ENCODE results near the gene CLMN. TPM values are rescaled to one million over a fixed set of nuclear protein-coding genes. Genes with fewer than 3 reads are reported as not detected.

CLMN gene
- total RNA-seq, 4 donors from 2014 or later = 20.7 to 56.5 (median 29.7) TPM

DNA sequence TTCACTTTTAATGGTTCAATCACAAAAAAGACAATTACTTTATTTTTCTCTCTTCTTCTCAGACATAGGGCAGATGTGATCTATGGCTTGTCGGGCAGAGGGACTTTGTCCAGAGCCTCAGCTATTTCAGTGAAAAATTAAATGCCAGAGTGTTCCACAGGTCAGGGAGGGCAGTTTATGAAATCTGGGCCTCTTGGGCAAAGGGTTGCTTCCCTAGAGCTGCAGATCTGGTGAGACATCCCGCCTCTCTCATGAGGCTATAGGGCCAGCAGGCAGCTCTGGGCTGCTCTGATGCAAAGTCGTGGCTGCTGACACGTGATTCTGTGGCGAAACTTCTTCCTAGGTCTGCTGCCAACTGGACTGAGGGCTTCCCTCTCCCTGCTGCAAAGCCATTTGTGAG is 6.0 kb downstream of the CLMN start:
- TF ChIP-seq, protein P1, sequence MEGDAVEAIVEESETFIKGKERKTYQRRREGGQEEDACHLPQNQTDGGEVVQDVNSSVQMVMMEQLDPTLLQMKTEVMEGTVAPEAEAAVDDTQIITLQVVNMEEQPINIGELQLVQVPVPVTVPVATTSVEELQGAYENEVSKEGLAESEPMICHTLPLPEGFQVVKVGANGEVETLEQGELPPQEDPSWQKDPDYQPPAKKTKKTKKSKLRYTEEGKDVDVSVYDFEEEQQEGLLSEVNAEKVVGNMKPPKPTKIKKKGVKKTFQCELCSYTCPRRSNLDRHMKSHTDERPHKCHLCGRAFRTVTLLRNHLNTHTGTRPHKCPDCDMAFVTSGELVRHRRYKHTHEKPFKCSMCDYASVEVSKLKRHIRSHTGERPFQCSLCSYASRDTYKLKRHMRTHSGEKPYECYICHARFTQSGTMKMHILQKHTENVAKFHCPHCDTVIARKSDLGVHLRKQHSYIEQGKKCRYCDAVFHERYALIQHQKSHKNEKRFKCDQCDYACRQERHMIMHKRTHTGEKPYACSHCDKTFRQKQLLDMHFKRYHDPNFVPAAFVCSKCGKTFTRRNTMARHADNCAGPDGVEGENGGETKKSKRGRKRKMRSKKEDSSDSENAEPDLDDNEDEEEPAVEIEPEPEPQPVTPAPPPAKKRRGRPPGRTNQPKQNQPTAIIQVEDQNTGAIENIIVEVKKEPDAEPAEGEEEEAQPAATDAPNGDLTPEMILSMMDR (IDR thresholded peaks at IDR 0.05; ENCODE audit: low read depth) = no peak

DNA sequence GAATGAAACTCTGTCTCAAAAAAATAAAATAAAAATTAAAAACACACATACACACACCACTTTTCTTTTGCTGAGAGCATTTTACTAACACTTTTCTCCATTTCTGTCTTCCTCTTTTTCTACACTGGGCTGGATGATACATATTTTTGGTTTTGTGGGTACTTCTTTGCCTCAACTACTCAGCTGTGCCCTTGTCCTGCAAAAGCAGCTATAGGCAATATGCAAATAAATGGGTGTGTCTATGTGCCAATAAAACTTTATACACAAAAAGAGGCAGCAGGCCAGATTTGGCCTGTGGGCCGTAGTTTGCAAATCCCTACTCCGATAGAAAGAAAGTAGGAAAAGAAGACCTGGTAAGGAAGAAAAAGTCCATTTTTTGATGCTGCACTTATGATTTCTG is 6.5 kb downstream of the CLMN start:
- TF ChIP-seq, protein P1 (IDR thresholded peaks at IDR 0.05; ENCODE audit: low read depth) = no peak

DNA sequence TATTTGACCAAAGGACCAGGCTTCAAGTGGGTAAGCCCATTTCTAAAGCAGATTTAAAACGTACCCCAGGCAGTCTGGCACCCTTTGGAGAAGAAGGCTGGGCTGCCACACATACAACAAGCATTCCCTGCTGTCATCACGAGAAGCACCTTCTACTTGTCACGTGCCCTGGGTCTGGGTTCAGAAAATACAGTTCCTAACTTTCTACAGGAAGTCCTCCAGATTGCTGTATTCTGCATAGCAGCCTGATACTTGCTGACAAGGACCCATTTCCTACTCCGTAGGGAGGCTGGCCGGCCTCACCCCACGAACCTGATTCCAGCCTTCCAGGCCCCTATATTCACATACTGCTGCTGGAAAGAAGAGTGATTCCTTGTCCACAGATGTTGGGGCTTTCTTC is 7.4 kb downstream of the CLMN start:
- TF ChIP-seq, protein P1 (IDR thresholded peaks at IDR 0.05; ENCODE audit: low read depth) = no peak

DNA sequence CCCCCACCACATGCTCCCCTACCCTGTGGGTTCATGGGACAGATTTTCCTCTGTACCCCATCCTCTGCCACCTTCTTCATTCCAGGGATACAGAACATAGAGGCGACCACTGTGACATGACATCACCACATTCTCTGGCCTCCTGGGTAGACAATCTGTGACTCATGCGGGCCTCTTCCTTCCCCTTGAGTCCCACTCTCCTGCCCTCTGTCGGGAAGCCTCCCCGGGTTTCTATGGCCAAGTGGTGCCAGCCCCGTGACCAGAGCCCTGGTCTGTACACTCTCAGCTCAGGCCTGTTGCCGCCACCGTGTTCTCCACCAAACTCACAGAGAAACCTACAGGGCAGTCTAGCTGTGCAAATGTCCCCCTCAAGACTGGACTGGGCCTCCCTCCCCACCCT is 8.0 kb downstream of the CLMN start:
- TF ChIP-seq, protein P1 (IDR thresholded peaks at IDR 0.05; ENCODE audit: low read depth) = no peak

DNA sequence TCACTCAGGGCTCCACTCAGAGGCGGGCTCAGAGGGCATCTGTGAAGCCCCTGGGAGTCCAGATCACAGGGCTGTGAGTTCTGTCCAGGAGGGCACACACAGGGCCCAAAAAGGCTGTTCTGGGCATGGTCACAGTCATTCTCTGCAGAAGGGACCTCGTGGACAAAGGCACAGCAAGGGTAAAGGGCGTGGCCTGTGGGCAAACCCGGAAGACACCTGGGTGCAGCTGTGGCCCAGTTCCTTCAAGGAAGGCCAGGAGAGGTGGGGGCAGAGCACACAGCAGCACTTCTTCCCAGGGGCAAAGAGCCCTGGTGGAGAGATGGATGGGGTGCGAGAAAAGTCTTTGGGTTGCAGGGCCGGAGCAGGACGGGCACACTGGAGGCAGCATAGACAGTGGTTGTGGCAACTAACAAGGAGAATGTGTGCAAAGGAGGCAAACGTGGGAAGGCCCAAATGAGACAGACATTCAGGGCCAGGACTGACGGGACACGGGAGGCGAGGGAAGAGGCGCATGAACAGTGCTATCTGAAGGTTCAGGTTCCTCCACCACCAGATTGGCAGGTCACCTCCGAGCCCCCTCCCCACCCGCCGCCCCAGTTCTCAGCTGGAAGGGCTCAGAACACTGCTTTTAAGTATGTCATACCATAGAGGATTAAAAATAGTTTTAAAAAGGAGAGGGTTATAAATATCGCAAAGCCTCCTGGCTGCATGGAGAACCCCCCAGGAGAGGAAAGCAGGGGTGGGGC is 8.9 kb downstream of the CLMN start:
- TF ChIP-seq, protein P1 (IDR thresholded peaks at IDR 0.05; ENCODE audit: low read depth) = no peak

DNA sequence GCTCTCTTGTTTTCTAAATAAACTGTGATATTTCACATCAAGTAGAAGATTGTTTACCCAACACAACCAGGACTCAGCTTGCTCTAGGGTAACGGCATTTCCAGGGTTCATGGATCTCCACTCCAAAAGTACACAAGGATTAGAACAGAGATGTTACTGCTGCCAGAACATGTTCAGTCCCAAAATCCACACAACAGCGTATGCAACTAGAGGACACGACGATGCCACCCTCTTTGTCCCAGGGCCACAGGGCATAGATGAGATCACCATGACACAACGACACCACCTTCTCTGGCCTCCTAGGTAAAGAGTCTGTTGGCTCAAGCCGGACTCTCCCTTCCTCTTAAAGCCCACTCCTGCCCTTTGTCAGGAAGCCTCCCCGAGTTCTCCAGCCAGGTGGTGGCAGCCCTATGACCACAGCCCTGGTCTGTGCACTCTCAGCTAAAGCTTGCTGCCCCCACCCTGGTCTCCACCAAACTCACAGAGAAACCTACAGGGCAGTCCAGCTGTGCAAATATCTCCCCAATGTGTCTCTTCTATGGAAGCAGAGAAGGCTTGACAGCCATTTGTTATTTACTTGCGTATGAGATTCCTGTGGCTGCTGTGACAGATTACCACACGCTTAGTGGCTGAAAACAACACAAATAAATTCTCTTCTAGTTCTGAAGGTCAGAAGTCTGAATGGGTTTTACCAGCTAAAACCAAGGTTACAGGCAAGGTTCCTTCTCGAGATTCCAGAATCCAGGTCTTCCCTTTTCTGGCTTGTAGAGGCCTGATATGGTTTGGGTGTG is 10.3 kb downstream of the CLMN start:
- TF ChIP-seq, protein P1 (IDR thresholded peaks at IDR 0.05; ENCODE audit: low read depth) = no peak

DNA sequence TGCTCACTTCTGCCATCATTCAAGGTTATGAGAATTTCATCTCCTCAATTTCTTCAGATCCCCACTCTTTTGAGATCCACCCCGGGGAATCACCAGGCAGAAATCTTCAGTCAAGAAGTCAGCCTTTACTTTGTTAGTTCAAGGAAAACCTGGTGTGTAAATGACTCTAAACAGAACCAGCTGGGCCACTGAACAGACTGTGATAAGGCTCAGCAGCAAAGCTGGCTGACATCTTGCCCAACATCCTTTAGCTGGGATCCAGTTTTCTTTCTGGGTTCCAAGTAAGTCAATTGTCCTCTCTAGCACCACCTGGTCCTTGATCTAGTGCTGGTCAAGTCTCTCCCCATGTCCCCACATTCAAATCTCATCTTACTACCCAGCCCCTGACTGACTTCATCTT is 11.6 kb downstream of the CLMN start:
- TF ChIP-seq, protein P1 (IDR thresholded peaks at IDR 0.05; ENCODE audit: low read depth) = no peak
